B cell (primary cell): ENCODE data around the gene SUSD3.

Source experiments
- EZH2 ChIP-seq: IDR thresholded peaks from 2 replicates; pipeline ENCODE4 v1.6.1; 2012; ENCODE audit warnings: borderline replicate concordance, low read depth, mild to moderate bottlenecking, moderate library complexity, low read length; ENCODE audit not compliant: insufficient read depth, poor library complexity, severe bottlenecking
- TF ChIP-seq, protein P1 (sequence below): fragments of 200-600 bp; IDR thresholded peaks from one replicate; pipeline ENCODE4 v1.8.0; 2022; ENCODE audit warnings: antibody characterized with exemption, mild to moderate bottlenecking

DNA sequence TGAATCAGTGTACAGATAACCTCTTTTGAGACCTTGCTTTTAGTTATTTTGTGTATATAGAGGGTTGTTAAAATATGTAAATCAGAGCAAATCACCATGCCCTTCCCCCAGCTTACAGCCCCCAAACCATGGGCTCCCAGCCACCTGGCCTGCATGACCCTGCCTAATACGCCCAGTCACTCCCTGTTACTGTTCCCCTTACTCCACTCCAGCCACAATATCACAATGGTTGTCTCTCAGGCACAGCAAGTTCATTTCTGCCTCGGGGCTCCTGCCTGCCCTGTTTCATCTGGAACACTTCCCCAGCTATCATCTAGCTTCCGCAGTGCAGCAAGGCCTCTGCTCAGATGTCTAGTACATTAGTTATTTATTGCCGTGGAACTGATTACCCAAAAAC, 32.6 kb downstream of the SUSD3 start:
- TF ChIP-seq, protein P1, sequence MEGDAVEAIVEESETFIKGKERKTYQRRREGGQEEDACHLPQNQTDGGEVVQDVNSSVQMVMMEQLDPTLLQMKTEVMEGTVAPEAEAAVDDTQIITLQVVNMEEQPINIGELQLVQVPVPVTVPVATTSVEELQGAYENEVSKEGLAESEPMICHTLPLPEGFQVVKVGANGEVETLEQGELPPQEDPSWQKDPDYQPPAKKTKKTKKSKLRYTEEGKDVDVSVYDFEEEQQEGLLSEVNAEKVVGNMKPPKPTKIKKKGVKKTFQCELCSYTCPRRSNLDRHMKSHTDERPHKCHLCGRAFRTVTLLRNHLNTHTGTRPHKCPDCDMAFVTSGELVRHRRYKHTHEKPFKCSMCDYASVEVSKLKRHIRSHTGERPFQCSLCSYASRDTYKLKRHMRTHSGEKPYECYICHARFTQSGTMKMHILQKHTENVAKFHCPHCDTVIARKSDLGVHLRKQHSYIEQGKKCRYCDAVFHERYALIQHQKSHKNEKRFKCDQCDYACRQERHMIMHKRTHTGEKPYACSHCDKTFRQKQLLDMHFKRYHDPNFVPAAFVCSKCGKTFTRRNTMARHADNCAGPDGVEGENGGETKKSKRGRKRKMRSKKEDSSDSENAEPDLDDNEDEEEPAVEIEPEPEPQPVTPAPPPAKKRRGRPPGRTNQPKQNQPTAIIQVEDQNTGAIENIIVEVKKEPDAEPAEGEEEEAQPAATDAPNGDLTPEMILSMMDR: no peak
- no peak for TF ChIP-seq EZH2
